HG03135 (cell line): ENCODE data around the gene PDE6C.

ENCODE experiments used
- ATAC-seq: cut with Tn5 transposase; IDR thresholded peaks from one replicate; pipeline ENCODE4 v1.9.1; 2021; ENCODE audit warnings: mild to moderate bottlenecking, moderate library complexity; ENCODE audit not compliant: unreplicated experiment

The PDE6C gene

DNA sequence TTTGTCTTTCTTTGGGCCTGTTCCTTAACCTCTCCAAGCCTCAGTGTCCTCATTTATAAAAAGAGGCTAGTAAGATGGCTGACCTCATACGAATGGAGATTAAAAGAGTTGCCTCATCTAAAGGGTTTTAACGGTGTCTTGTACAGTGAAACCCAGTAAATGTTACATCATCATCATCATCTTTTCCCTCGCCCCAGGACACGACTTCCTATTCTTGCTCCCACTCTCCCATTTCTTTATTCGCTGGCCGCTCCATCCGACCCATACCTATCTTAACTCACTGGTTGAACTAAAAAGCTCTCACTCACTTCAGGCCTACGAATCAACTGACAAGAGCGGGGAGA lies 89.5 kb downstream of the PDE6C start:
- peak; percentile 29 for ATAC-seq

DNA sequence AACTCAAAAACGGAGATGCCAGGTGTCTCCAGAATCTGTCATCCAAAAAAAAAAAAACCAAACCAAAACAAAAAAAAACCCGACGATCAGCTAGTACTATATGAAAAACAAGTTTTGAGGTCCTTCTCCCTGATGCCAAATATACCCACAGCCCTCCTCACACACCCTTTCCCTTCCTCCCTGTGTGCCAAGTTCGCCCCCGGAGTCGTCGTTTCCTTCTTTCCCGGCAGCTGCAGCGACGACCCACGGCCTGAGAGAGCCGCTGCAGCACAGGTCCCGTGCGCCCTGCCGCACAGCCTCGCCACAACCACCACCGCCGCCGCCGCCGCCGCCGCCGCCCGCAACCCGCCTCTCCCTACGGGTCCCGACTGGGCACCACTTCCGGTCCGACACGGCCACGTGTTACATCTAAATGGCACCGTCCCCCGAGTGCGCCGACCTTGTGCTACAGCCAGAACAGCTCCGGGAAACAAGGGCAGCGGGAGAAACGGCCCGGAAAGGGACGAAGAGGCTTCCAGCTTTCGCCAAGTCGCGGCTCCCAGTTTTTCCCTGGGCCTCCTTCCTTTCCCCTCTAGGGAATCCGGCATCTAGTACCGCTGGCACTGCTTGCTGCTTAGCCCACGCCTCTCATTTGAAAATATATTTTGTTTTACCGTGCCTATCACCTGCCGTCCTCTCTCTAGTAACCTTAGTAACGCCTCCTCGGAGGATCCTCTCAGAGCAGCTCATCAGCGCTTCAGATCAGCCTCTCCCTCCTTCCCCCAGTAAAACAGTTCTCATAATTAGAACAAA lies 90.1 kb downstream of the PDE6C start, which contains the start of gene FRA10AC1:
FRA10AC1 (minus strand) TSS at position 383 of the 792 bp plus-strand sequence. CDS start 2,486 bp downstream, outside the sequence.
- peak; percentile 80 for ATAC-seq

GRCh38 chr10:93703066-93703465 lies 90.7 kb downstream of the PDE6C start:
- peak; percentile 6 for ATAC-seq

DNA sequence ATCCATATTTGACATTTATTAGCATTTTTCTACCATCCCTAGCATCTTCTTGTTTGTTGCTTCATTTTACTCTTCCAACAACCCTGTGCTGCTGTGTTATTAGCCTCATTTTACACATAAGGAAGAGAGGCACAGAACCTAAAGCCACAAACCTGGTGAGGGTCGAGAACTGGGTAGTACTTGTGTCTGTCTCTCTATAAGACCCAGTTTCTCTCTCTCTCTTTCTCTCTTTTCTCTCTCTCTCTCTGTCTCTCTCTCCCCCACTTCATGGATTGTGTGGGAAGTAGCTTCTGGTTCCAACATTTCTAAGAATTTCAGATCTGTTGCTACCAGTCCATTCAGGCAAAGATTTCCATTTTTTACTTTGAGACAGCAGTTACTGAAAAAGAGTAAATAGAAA lies 91.5 kb downstream of the PDE6C start:
- ATAC-seq, result no peak

GRCh38 chr10:93704451-93704850 lies 92.1 kb downstream of the PDE6C start:
- ATAC-seq, result no peak

- ATAC-seq, result no peak
Observed at GRCh38 chr10:93707623-93708022, 95.3 kb downstream of the PDE6C start.

- ATAC-seq, result no peak
Observed at GRCh38 chr10:93710333-93710909, 98.1 kb downstream of the PDE6C start.

DNA sequence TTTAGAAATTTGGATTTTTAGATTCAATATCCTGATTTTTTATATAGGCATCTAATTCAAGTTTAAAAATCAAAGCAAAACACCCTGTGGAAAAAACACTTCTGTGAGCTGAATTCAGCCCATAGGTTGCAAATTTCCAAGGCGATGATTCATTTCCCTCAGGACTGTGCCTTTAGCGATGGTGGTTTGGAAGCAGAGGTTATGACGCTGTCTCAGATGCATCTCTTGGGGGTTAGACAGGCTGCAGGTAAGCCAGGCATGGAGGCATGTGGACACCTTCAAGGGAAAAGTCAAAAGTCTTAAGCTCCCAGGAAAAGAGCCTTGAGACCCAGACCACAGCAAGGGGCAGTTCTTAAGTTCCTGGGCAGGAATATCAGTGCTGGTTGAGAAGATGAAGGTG lies 99.6 kb downstream of the PDE6C start:
- no peak for ATAC-seq

DNA sequence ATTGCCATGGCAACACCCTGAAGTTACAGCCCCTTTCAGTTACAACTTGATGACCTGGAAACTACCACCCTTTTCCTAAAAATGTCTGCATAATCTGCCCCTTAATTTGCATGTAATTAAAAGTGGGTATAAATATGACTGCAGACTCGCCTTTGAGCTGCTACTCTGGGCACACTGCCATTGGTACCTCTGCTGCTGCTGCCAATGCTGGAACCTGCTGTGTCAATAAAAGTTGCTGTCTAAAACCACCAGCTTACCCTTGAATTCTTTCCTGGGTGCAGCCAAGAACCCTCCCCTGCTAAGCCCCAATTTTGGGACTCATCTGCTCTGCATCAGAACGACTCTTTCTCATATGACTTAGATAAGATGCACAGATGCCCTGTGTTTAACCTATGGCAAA lies 100.3 kb downstream of the PDE6C start:
- ATAC-seq, result no peak

DNA sequence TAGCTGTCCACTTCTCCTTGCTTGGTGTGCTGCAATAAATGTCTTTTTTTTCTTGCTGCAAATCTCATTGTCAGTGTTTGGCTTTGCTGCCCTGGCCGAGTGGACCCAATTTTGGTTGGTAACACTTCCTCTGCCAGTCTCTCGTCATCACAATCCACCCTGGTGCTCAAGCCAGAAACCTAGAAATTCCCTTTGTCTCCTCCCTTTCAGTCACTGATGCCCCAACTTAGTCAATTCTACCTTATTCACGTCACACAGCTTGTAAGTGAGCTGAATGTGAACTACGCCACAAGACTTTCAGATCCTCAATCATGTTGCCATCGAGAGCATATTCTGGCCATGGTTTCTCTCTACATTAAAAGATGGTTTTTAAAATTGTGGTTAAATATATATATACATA lies 103.0 kb downstream of the PDE6C start:
- peak; percentile 90 for ATAC-seq
